Ovary (tissue), 9 donors: Measurements from ENCODE around the gene PIM1. TPM values are rescaled to one million over a fixed set of nuclear protein-coding genes. Genes with fewer than 3 reads are reported as not detected.
"Not testable (repeated sequence)": the region's sequence is repeated elsewhere in the genome, so short reads cannot be mapped to it uniquely, and the experiment has no call there.

Experiments
- DNase-seq, 5 donors: peaks; one replicate each; pipeline ENCODE4 v3.0.0-alpha.2; 2019 to 2020
- H3K27ac ChIP-seq, 2 donors: fragments of 200-600 bp; one replicate each; pipeline versions ENCODE4 v1.5.1 to v1.8.0; 2019 to 2022
- H3K27me3 ChIP-seq: fragments of 200-600 bp; one replicate; pipeline ENCODE4 v1.8.0; 2022
- H3K36me3 ChIP-seq: fragments of 200-600 bp; sonication (generic); one replicate; pipeline ENCODE4 v1.5.1; 2019
- H3K4me1 ChIP-seq: one replicate; pipeline ENCODE4 v1.8.1; 2013; ENCODE audit warnings: mild to moderate bottlenecking, moderate library complexity; ENCODE audit not compliant: insufficient read depth
- H3K4me3 ChIP-seq: fragments of 200-600 bp; sonication (generic); one replicate; pipeline ENCODE4 v1.5.1; 2017
- H3K9me3 ChIP-seq, 2 donors: fragments of 200-600 bp in 1 of 2; sonication (generic) in 1 of 2; one replicate each; pipeline versions ENCODE4 v1.5.1 to v1.8.1; 2013 to 2019; ENCODE audit warnings: mild to moderate bottlenecking in 1 of 2, moderate library complexity in 1 of 2
- EP300 ChIP-seq: sonication (generic); formaldehyde crosslinking; IDR thresholded peaks from one replicate; pipeline ENCODE4 v1.6.1; 2017; ENCODE audit warnings: antibody characterized with exemption
- POLR2A ChIP-seq: fragments of 450-650 bp; IDR thresholded peaks from one replicate; pipeline ENCODE4 v1.6.1; 2017; ENCODE audit warnings: antibody characterized with exemption, mild to moderate bottlenecking, moderate library complexity
- WGBS, 3 donors: extraction: QIAGEN DNeasy Blood & Tissue Kit in 1 of 3; methylation state at CpG; one replicate each; pipeline versions ENCODE4 v1.1.5 to v1.1.7; 2013 to 2017; 5-methylcytosine and 5-hydroxymethylcytosine counted together
- intact Hi-C, 4 donors: fragments of 100-400 bp; cut with DNase I; formaldehyde crosslinking; loops; one replicate each; pipeline versions ENCODE4 v1.11.0 to v1.15.1; 2022 to 2023
- polyA plus RNA-seq, 2 donors: library from polyadenylated mRNA; stranded (reverse); fragments of 200-250 nt in 1 of 2; fragments of 350-450 nt in 1 of 2; fragmentation: Illumina TruSeq in 1 of 2; extraction: RNeasy Lipid Tissue Mini Kit (QIAGEN cat#74804) in 1 of 2; gene quantifications; one replicate each; pipeline ENCODE4 v1.2.3, GENCODE V29; 2013 to 2014
- total RNA-seq, 7 donors: library from RNA; depleted of rRNA in 2 of 7; stranded (reverse); fragments of >200 nt in 2 of 7; fragmentation: NEBNext Ultra II Directional in 3 of 7; extraction: Animal tissue kit (Norgen Biotek cat#: 25700) in 3 of 7; gene quantifications; one replicate each; pipeline versions ENCODE4 v1.1.0 to v1.2.4, GENCODE V29; 2016 to 2023
- TF ChIP-seq, protein P1 (sequence below), 3 donors: fragments of 450-650 bp in 2 of 3; fragments of 200-600 bp in 1 of 3; IDR thresholded peaks; one replicate each; pipeline versions ENCODE4 v1.5.1 to v1.8.0; 2016 to 2022; ENCODE audit warnings: antibody characterized with exemption in 3 of 3, mild to moderate bottlenecking in 1 of 3
- donor health status: DM: no; HTN: no; CAD: no; lungs with moderate emphysema.
- donor health status: DM: no; HTN: no; CAD: no.
- donor health status: Bipolar disorder and iron deficiency.
- donor health status: DM: yes; HTN: yes; CAD: no.
- donor health status: DM: no; HTN: no; CAD: no.
- donor health status: DM: yes; HTN: yes; CAD: no.

The PIM1 gene
- total and polyA plus RNA-seq, 9 donors = 34.2 to 135 (median 64.9) TPM

- H3K9me3 ChIP-seq = no peaks in the 10 kb centered on the region
- TF ChIP-seq POLR2A (no peak), EP300 (no peak)
- TF ChIP-seq, protein P1, sequence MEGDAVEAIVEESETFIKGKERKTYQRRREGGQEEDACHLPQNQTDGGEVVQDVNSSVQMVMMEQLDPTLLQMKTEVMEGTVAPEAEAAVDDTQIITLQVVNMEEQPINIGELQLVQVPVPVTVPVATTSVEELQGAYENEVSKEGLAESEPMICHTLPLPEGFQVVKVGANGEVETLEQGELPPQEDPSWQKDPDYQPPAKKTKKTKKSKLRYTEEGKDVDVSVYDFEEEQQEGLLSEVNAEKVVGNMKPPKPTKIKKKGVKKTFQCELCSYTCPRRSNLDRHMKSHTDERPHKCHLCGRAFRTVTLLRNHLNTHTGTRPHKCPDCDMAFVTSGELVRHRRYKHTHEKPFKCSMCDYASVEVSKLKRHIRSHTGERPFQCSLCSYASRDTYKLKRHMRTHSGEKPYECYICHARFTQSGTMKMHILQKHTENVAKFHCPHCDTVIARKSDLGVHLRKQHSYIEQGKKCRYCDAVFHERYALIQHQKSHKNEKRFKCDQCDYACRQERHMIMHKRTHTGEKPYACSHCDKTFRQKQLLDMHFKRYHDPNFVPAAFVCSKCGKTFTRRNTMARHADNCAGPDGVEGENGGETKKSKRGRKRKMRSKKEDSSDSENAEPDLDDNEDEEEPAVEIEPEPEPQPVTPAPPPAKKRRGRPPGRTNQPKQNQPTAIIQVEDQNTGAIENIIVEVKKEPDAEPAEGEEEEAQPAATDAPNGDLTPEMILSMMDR (IDR thresholded peaks at IDR 0.05) = no peak
- no peak overlapping the region for H3K27ac ChIP-seq
- no peaks in the 10 kb centered on the region for H3K4me1 ChIP-seq
- no peak overlapping the region for H3K4me3 ChIP-seq
- no peak for DNase-seq
- 72 to 77% (median 76%) methylated on average over 7 of the region's 7 CpGs for WGBS, 3 donors
- intact Hi-C loops = no loop called here
- no peaks in the 10 kb centered on the region for H3K27me3 ChIP-seq
- H3K36me3 ChIP-seq = no peaks in the 10 kb centered on the region
These were observed 17.5 kb downstream of the PIM1 start for GRCh38 chr6:37187321-37188022.

DNA sequence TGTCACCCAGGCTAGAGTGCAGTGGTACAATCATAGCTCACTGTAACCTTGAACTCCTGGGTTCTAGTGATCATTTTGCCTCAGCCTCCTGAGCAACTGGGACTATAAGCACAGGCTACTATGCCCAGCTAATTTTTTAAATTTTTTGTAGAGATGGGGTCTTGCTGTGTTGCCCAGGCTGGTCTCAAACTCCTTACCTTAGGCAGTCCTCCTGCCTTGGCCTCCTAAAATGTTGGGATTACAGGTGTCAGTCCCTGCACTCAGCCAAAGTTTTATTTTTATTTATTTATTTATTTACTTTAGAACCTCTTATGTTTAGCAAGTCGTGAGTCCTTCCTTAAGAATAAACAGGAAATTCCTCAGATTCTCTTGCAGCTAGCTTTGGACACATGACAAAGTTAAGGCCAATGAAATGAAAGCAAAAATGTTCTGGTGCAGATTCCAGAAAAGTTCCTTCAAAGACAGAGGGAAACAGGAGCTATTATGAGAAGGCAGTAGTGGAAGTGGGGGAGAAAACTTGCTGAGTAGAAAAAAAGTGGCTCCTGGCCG is 19.1 kb downstream of the PIM1 start:
- WGBS, 3 donors = 52 to 65% (median 58%) methylated on average over 2 of the region's 2 CpGs

DNA sequence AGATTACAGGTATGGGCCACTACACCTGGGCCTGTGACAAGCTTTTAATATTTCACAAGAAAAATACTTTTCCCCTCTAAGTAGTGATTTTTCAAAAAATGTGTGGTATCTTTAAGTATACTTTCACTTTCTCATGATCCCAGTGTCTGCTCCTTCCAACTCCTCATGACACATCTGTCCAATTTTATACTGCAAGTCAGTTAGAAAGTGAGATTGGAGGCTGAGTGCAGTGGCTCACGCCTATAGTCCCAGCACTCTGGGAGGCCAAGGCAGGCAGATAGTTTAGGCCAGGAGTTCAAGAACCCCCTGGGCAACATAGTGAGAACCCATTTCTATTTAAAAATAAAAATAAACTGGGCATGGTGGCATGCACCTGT is 20.2 kb downstream of the PIM1 start:
- TF ChIP-seq, protein P1 (IDR thresholded peaks at IDR 0.05) = no peak
- no peak for TF ChIP-seq POLR2A
- TF ChIP-seq EP300 = no peak
- Histone ChIP-seq H3K4me1 (no peaks in the 10 kb centered on the region), H3K27me3 (no peaks in the 10 kb centered on the region), H3K4me3 (no peak overlapping the region), H3K36me3 (no peaks in the 10 kb centered on the region), H3K9me3 (no peaks in the 10 kb centered on the region), H3K27ac (no peak overlapping the region)
- DNase-seq = no peak
- intact Hi-C loops = no loop called here
- WGBS, 3 donors = 49 to 62% (median 53%) methylated on average over 1 of the region's 1 CpG

More for the DNA sequence above, 19.1 kb downstream of the PIM1 start:
- Histone ChIP-seq H3K27ac (no peak overlapping the region), H3K9me3 (no peaks in the 10 kb centered on the region), H3K4me3 (no peak overlapping the region), H3K27me3 (no peaks in the 10 kb centered on the region), H3K4me1 (no peaks in the 10 kb centered on the region), H3K36me3 (no peaks in the 10 kb centered on the region)
- intact Hi-C loops = no loop called here
- DNase-seq = no peak
- TF ChIP-seq, protein P1 (IDR thresholded peaks at IDR 0.05) = no peak
- no peak for TF ChIP-seq POLR2A

DNA sequence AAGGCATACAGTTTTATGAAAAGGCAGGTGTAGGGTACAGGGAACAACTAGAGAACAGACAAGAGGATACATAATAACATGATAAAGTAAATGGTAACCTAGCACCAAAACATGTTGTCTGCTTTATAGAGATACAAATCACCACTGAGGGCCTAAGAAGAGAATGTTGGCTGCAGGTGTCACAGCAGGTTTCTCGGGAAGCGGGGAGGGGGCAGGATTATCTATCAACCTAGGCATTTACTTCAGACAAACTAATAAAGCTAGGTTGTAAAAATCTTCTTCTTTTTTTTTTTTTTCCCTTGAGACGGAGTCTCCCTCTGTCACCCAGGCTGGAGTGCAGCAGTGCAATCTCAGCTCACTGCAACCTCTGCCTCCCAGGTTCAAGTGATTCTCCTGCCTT is 22.7 kb downstream of the PIM1 start:
- Histone ChIP-seq H3K9me3 (no peaks in the 10 kb centered on the region), H3K27me3 (no peaks in the 10 kb centered on the region), H3K27ac (no peak overlapping the region), H3K4me3 (no peak overlapping the region), H3K4me1 (no peaks in the 10 kb centered on the region), H3K36me3 (no peaks in the 10 kb centered on the region)
- DNase-seq = no peak
- WGBS, 3 donors = 91 to 95% (median 92%) methylated on average over 3 of the region's 3 CpGs
- TF ChIP-seq POLR2A (no peak), EP300 (no peak)
- TF ChIP-seq, protein P1 (IDR thresholded peaks at IDR 0.05) = no peak
- intact Hi-C loops = no loop called here

DNA sequence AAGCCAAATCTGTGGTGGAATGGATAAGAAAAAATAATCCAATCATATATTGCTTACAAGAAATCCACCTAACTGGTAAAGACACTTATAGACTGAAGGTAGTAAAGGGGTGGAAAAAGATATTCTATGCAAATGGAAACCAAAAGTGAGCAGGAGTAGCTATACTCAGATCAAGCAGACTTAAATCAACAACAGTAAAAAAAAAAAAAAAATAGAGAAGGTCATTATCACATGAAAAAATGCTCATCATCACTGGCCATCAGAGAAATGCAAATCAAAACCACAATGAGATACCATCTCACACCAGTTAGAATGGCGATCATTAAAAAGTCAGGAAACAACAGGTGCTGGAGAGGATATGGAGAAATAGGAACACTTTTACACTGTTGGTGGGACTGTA is 24.9 kb downstream of the PIM1 start:
- H3K27ac ChIP-seq, DNase-seq, H3K4me1 ChIP-seq, H3K27me3 ChIP-seq, H3K9me3 ChIP-seq, intact Hi-C loops, H3K4me3 ChIP-seq, H3K36me3 ChIP-seq: not testable (repeated sequence)
- WGBS, 3 donors = 83 to 100% (median 100%) methylated on average over 1 of the region's 1 CpG

GRCh38 chr6:37196451-37196850 is 26.5 kb downstream of the PIM1 start:
- H3K4me3 ChIP-seq, H3K36me3 ChIP-seq, intact Hi-C loops, H3K9me3 ChIP-seq, H3K27ac ChIP-seq, H3K27me3 ChIP-seq, H3K4me1 ChIP-seq, DNase-seq: not testable (repeated sequence)
- 74 to 91% (median 74%) methylated on average over 4 of the region's 4 CpGs for WGBS, 3 donors
